CD14-positive monocyte (primary cell): ENCODE results near the gene FANCG. TPM values are rescaled to one million over a fixed set of nuclear protein-coding genes. Genes with fewer than 3 reads are reported as not detected.

Source experiments
- DNase-seq, 3 donors: peaks; one replicate each; pipeline ENCODE4 v3.0.0-alpha.2; 2011 to 2022
- H2AFZ ChIP-seq: 2 replicates; pipeline ENCODE4 v1.6.0; 2012; ENCODE audit warnings: mild to moderate bottlenecking, low read depth, low read length, inconsistent platforms; ENCODE audit not compliant: insufficient read depth, poor library complexity, severe bottlenecking
- H3K27ac ChIP-seq, 2 donors: 1 replicate in 1 of 2; 2 replicates in 1 of 2; pipeline ENCODE4 v1.5.1; 2012 to 2013; ENCODE audit warnings: low read length in 2 of 2, control low read depth in 1 of 2, inconsistent platforms in 1 of 2, low read depth in 1 of 2, mild to moderate bottlenecking in 1 of 2
- H3K27me3 ChIP-seq, 2 donors: one replicate each; pipeline versions ENCODE4 v1.6.0 to v1.6.1; 2011 to 2013; ENCODE audit warnings: low read length in 2 of 2; ENCODE audit not compliant: control insufficient read depth in 2 of 2, insufficient read depth in 2 of 2
- H3K36me3 ChIP-seq, 2 donors: replicated peaks in 1 of 2; 1 replicate in 1 of 2; 2 replicates in 1 of 2; pipeline versions ENCODE4 v1.5.1 to v1.6.1; 2012 to 2013; ENCODE audit warnings: low read length in 2 of 2, control low read depth in 1 of 2, inconsistent platforms in 1 of 2, mild to moderate bottlenecking in 1 of 2; ENCODE audit not compliant: insufficient read depth in 2 of 2, control insufficient read depth in 1 of 2
- H3K4me1 ChIP-seq, 2 donors: 1 replicate in 1 of 2; 2 replicates in 1 of 2; pipeline versions ENCODE4 v1.5.1 to v1.6.1; 2012 to 2013; ENCODE audit warnings: low read length in 2 of 2, control low read depth in 1 of 2, inconsistent platforms in 1 of 2, mild to moderate bottlenecking in 1 of 2, moderate library complexity in 1 of 2; ENCODE audit not compliant: insufficient read depth in 2 of 2, control insufficient read depth in 1 of 2
- H3K4me2 ChIP-seq: replicated peaks from 2 replicates; pipeline ENCODE3; 2012; ENCODE audit warnings: low read length, moderate library complexity, mild to moderate bottlenecking; ENCODE audit not compliant: poor library complexity, severe bottlenecking; ENCODE audit errors: extremely low read depth
- H3K4me3 ChIP-seq, 3 experiments: fragments of 200-600 bp in 1 of 3; sonication (generic) in 1 of 3; replicated peaks in 1 of 3; 1 replicate in 2 of 3; 2 replicates in 1 of 3; pipeline ENCODE4 v1.5.1; 2011 to 2013; ENCODE audit warnings: low read length in 3 of 3, mild to moderate bottlenecking in 3 of 3, control low read depth in 2 of 3, low read depth in 2 of 3, inconsistent platforms in 1 of 3, moderate library complexity in 1 of 3
- H3K79me2 ChIP-seq: 2 replicates; pipeline ENCODE4 v1.6.0; 2012; ENCODE audit warnings: mild to moderate bottlenecking, control low read depth, inconsistent platforms, low read length, moderate library complexity; ENCODE audit not compliant: insufficient read depth
- H3K9ac ChIP-seq: 2 replicates; pipeline ENCODE4 v1.6.0; 2017; ENCODE audit warnings: low read length, mild to moderate bottlenecking; ENCODE audit not compliant: insufficient read depth, poor library complexity, severe bottlenecking
- H3K9me3 ChIP-seq, 2 donors: replicated peaks in 1 of 2; 1 replicate in 1 of 2; 2 replicates in 1 of 2; pipeline versions ENCODE4 v1.5.1 to v1.6.1; 2012 to 2013; ENCODE audit warnings: low read length in 2 of 2, control low read depth in 1 of 2; ENCODE audit not compliant: control insufficient read depth in 1 of 2, insufficient read depth in 1 of 2
- H4K20me1 ChIP-seq: 2 replicates; pipeline ENCODE4 v1.6.0; 2012; ENCODE audit warnings: mild to moderate bottlenecking, low read length, control low read depth, moderate library complexity; ENCODE audit not compliant: insufficient read depth
- H3K27ac Mint-ChIP-seq, 7 donors: one replicate each; pipeline ENCODE4 v1.8.0; 2020; ENCODE audit warnings: mild to moderate bottlenecking in 7 of 7, mixed read lengths in 7 of 7, moderate library complexity in 6 of 7, inconsistent platforms in 2 of 7
- H3K27me3 Mint-ChIP-seq, 3 donors: one replicate each; pipeline ENCODE4 v1.8.0; 2021 to 2022; ENCODE audit warnings: low read depth in 3 of 3, mild to moderate bottlenecking in 3 of 3, mixed read lengths in 3 of 3, moderate library complexity in 3 of 3, inconsistent platforms in 1 of 3
- H3K36me3 Mint-ChIP-seq, 2 donors: one replicate each; pipeline ENCODE4 v1.8.0; 2020; ENCODE audit warnings: mixed read lengths in 2 of 2, inconsistent platforms in 1 of 2, mild to moderate bottlenecking in 1 of 2
- H3K4me1 Mint-ChIP-seq: one replicate; pipeline ENCODE4 v1.8.0; 2020; ENCODE audit warnings: mild to moderate bottlenecking, mixed read lengths
- H3K4me3 Mint-ChIP-seq, 2 donors: one replicate each; pipeline ENCODE4 v1.8.0; 2020; ENCODE audit warnings: mild to moderate bottlenecking in 2 of 2, mixed read lengths in 2 of 2, moderate library complexity in 1 of 2
- H3K9me3 Mint-ChIP-seq, 7 donors: one replicate each; pipeline ENCODE4 v1.8.0; 2020 to 2022; ENCODE audit warnings: mixed read lengths in 7 of 7, mild to moderate bottlenecking in 6 of 7, moderate library complexity in 6 of 7, inconsistent platforms in 2 of 7
- WGBS: methylation state at CpG from one replicate; pipeline ENCODE4 v1.1.5; 2013; ENCODE audit warnings: missing lambda C conversion rate; ENCODE audit not compliant: insufficient coverage; 5-methylcytosine and 5-hydroxymethylcytosine counted together
- intact Hi-C, 2 donors: fragments of 100-400 bp; cut with micrococcal nuclease; formaldehyde crosslinking; loops; one replicate each; pipeline versions ENCODE4 v1.15.0 to v1.15.1; 2023
- polyA plus RNA-seq, 3 donors: library from polyadenylated mRNA; depleted of rRNA in 1 of 3; unstranded in 2 of 3; stranded (reverse) in 1 of 3; fragments of 300-500 nt in 2 of 3; fragments of >200 nt in 1 of 3; fragmentation: Illumina TruSeq in 2 of 3; gene quantifications; 1 replicate in 2 of 3; 2 replicates in 1 of 3; pipeline ENCODE4 v1.2.3, GENCODE V29; 2012 to 2021
- TF ChIP-seq, protein P1 (sequence below): fragments of 200-600 bp; IDR thresholded peaks from one replicate; pipeline ENCODE4 v1.8.0; 2022; ENCODE audit warnings: antibody characterized with exemption, mild to moderate bottlenecking

The FANCG gene
- polyA plus RNA-seq, 3 donors: 2.0 to 7.0 (median 2.5) TPM

DNA sequence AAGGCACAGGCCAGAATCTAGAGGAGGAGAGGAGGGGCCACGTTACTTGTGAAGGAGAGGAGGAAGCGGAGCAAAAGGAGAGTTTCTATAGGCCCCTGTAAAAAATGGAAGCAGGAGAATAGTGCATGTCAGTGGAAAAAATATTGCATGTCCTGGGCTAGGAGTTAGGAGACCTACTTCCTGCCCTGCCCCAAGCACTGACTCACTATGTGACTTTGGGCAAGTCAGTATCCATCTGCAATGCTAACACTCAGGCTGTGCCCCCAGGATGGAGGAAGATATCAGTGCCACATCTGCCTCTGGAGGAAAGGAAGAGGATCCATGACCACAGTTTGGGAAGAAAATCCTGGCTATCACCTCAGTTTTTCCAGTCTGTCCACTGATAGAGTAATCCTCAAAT is 9.7 kb upstream of the FANCG start:
- Histone ChIP-seq H3K4me1 (no peaks in the 10 kb centered on the region), H3K79me2 (no peaks in the 10 kb centered on the region), H3K4me2 (no peak overlapping the region), H4K20me1 (no peaks in the 10 kb centered on the region), H3K9me3 (no peaks in the 10 kb centered on the region), H2AFZ (no peak overlapping the region), H3K4me3 (no peak overlapping the region), H3K27ac (no peak overlapping the region), H3K36me3 (peaks cover 64 to 79% of the 10 kb centered on the region in 2 donors), H3K9ac (no peak overlapping the region), H3K27me3 (no peaks in the 10 kb centered on the region)
- Mint-ChIP-seq H3K4me1 (peaks cover 6% of the 10 kb centered on the region), H3K27me3 (no peaks in the 10 kb centered on the region), H3K4me3 (no peak overlapping the region), H3K9me3 (no peaks in the 10 kb centered on the region), H3K36me3 (peaks cover 61 to 71% of the 10 kb centered on the region in 2 donors), H3K27ac (peak overlapping the region in 2 of 7 donors; percentile 54 to 75)
- TF ChIP-seq, protein P1, sequence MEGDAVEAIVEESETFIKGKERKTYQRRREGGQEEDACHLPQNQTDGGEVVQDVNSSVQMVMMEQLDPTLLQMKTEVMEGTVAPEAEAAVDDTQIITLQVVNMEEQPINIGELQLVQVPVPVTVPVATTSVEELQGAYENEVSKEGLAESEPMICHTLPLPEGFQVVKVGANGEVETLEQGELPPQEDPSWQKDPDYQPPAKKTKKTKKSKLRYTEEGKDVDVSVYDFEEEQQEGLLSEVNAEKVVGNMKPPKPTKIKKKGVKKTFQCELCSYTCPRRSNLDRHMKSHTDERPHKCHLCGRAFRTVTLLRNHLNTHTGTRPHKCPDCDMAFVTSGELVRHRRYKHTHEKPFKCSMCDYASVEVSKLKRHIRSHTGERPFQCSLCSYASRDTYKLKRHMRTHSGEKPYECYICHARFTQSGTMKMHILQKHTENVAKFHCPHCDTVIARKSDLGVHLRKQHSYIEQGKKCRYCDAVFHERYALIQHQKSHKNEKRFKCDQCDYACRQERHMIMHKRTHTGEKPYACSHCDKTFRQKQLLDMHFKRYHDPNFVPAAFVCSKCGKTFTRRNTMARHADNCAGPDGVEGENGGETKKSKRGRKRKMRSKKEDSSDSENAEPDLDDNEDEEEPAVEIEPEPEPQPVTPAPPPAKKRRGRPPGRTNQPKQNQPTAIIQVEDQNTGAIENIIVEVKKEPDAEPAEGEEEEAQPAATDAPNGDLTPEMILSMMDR: no peak
- no peak for DNase-seq
- 100% methylated on average over 2 of the region's 2 CpGs for WGBS
- intact Hi-C loops: no loop called here

DNA sequence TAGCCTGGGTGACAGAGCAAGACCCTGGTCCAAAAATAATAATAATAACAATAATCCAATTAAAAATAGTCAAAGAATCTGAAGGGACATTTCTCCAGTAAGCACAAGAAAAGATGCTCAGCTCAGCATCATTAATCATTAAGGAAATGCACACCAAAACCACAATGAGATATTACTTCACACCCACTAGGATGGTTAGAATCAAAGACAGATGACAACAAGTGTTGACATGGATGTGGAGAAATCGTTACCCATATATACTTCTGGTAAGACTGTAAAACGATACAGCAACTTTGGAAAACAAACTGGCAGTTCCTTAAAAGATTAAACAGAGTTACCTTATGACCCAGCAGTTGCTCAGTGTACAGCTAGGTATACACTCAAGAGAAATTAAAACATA is 5.3 kb upstream of the FANCG start:
- Mint-ChIP-seq H3K27ac (no peak overlapping the region), H3K36me3 (peaks cover 26 to 29% of the 10 kb centered on the region in 2 donors), H3K4me3 (no peak overlapping the region), H3K4me1 (peaks cover 4% of the 10 kb centered on the region), H3K27me3 (peaks cover 0 to 1% (median 0%) of the 10 kb centered on the region in 3 donors), H3K9me3 (no peaks in the 10 kb centered on the region)
- TF ChIP-seq, protein P1: no peak
- no CpG with 5 or more reads among the region's 2 CpGs for WGBS
- no peaks in the 10 kb centered on the region for H3K79me2 ChIP-seq
- H3K9me3 ChIP-seq: no peaks in the 10 kb centered on the region
- H3K36me3 ChIP-seq: peaks cover 28 to 36% of the 10 kb centered on the region in 2 donors
- H3K9ac ChIP-seq: no peak overlapping the region
- intact Hi-C loops: no loop called here
- H4K20me1 ChIP-seq: no peaks in the 10 kb centered on the region
- H2AFZ ChIP-seq: no peak overlapping the region
- DNase-seq: no peak
- no peak overlapping the region for H3K27ac ChIP-seq
- no peaks in the 10 kb centered on the region for H3K27me3 ChIP-seq
- peaks cover 5 to 6% of the 10 kb centered on the region in 2 donors for H3K4me1 ChIP-seq
- no peak overlapping the region for H3K4me2 ChIP-seq
- H3K4me3 ChIP-seq: no peak overlapping the region
